Liver (tissue), 9 donors: ENCODE data around the gene ACACA. TPM values are rescaled to one million over a fixed set of nuclear protein-coding genes. Genes with fewer than 3 reads are reported as not detected.

Experiments
- DNase-seq: peaks from one replicate; pipeline ENCODE4 v3.0.0-alpha.2; 2017; ENCODE audit warnings: low spot score
- H3K27ac ChIP-seq, 2 donors: one replicate each; pipeline ENCODE4 v1.7.0; 2013; ENCODE audit warnings: inconsistent platforms in 2 of 2, low read length in 2 of 2, control low read depth in 1 of 2, low read depth in 1 of 2, mild to moderate bottlenecking in 1 of 2
- H3K27me3 ChIP-seq, 4 donors: one replicate each; pipeline versions ENCODE4 v1.6.1 to v1.7.0; 2013; ENCODE audit warnings: low read length in 3 of 4, inconsistent platforms in 1 of 4, mild to moderate bottlenecking in 1 of 4, moderate library complexity in 1 of 4; ENCODE audit not compliant: control insufficient read depth in 4 of 4, insufficient read depth in 4 of 4
- H3K36me3 ChIP-seq, 4 donors: one replicate each; pipeline versions ENCODE4 v1.6.1 to v1.7.0; 2013; ENCODE audit warnings: low read length in 3 of 4, mild to moderate bottlenecking in 3 of 4, low read depth in 1 of 4, moderate library complexity in 1 of 4; ENCODE audit not compliant: control insufficient read depth in 4 of 4, insufficient read depth in 3 of 4
- H3K4me1 ChIP-seq, 4 donors: one replicate each; pipeline versions ENCODE4 v1.6.1 to v1.7.0; 2013; ENCODE audit warnings: low read length in 3 of 4, mild to moderate bottlenecking in 3 of 4, moderate library complexity in 1 of 4; ENCODE audit not compliant: control insufficient read depth in 4 of 4, insufficient read depth in 4 of 4
- H3K4me3 ChIP-seq, 3 donors: one replicate each; pipeline versions ENCODE4 v1.6.1 to v1.7.0; 2013; ENCODE audit warnings: low read length in 3 of 3, control low read depth in 1 of 3, low read depth in 1 of 3, mild to moderate bottlenecking in 1 of 3
- H3K9ac ChIP-seq, 2 donors: one replicate each; pipeline ENCODE4 v1.7.0; 2013; ENCODE audit warnings: low read length in 2 of 2, mild to moderate bottlenecking in 2 of 2, moderate library complexity in 2 of 2, control low read depth in 1 of 2, low read depth in 1 of 2
- H3K9me3 ChIP-seq, 4 donors: one replicate each; pipeline versions ENCODE4 v1.6.1 to v1.7.0; 2013; ENCODE audit warnings: low read length in 3 of 4; ENCODE audit not compliant: control insufficient read depth in 4 of 4
- CTCF ChIP-seq: fragments of 150-350 bp; IDR thresholded peaks from 2 replicates; pipeline ENCODE4 v1.5.1; 2017; ENCODE audit warnings: improper control_type of control experiment, low read depth, low read length; ENCODE audit not compliant: missing input control
- EGR1 ChIP-seq, 2 donors: IDR thresholded peaks; 2 replicates each; pipeline ENCODE4 v1.6.1; 2016 to 2018; ENCODE audit warnings: antibody characterized with exemption in 2 of 2, low read depth in 2 of 2
- FOXA1 ChIP-seq: IDR thresholded peaks from 2 replicates; pipeline ENCODE4 v1.6.1; 2016; ENCODE audit warnings: antibody characterized with exemption
- FOXA2 ChIP-seq: IDR thresholded peaks from 2 replicates; pipeline ENCODE4 v1.6.1; 2016; ENCODE audit warnings: antibody characterized with exemption
- GABPA ChIP-seq, 2 donors: IDR thresholded peaks in 1 of 2; conservative IDR thresholded peaks in 1 of 2; 2 replicates each; pipeline ENCODE4 v1.6.1; 2016; ENCODE audit warnings: antibody characterized with exemption in 2 of 2, mild to moderate bottlenecking in 1 of 2, moderate library complexity in 1 of 2
- HNF4A ChIP-seq, 2 donors: conservative IDR thresholded peaks; 2 replicates each; pipeline ENCODE4 v1.6.1; 2016; ENCODE audit warnings: antibody characterized with exemption in 2 of 2, mild to moderate bottlenecking in 2 of 2
- HNF4G ChIP-seq: IDR thresholded peaks from 2 replicates; pipeline ENCODE4 v1.6.1; 2016; ENCODE audit warnings: antibody characterized with exemption
- JUND ChIP-seq, 2 donors: IDR thresholded peaks; 2 replicates each; pipeline ENCODE4 v1.6.1; 2016; ENCODE audit warnings: antibody characterized with exemption in 2 of 2
- MAX ChIP-seq: IDR thresholded peaks from 2 replicates; pipeline ENCODE4 v1.6.1; 2016; ENCODE audit warnings: antibody characterized with exemption
- NR2F2 ChIP-seq: IDR thresholded peaks from 2 replicates; pipeline ENCODE4 v1.6.1; 2016; ENCODE audit warnings: antibody characterized with exemption
- RAD21 ChIP-seq, 2 donors: IDR thresholded peaks; 2 replicates each; pipeline ENCODE4 v1.6.1; 2016; ENCODE audit warnings: antibody characterized with exemption in 2 of 2, mild to moderate bottlenecking in 2 of 2
- RXRA ChIP-seq, 2 donors: IDR thresholded peaks; 2 replicates each; pipeline ENCODE4 v1.6.1; 2017 to 2018; ENCODE audit warnings: antibody characterized with exemption in 2 of 2, mild to moderate bottlenecking in 1 of 2
- SP1 ChIP-seq: IDR thresholded peaks from 2 replicates; pipeline ENCODE4 v1.6.1; 2018; ENCODE audit warnings: antibody characterized with exemption, mild to moderate bottlenecking
- TAF1 ChIP-seq: conservative IDR thresholded peaks from 2 replicates; pipeline ENCODE4 v1.6.1; 2016; ENCODE audit warnings: antibody characterized with exemption, mild to moderate bottlenecking
- YY1 ChIP-seq: IDR thresholded peaks from 2 replicates; pipeline ENCODE4 v1.6.1; 2016; ENCODE audit warnings: antibody characterized with exemption, mild to moderate bottlenecking
- ZBTB33 ChIP-seq: IDR thresholded peaks from 2 replicates; pipeline ENCODE4 v1.6.1; 2016; ENCODE audit warnings: antibody characterized with exemption
- WGBS: extraction: QIAGEN DNeasy Blood & Tissue Kit; methylation state at CpG from one replicate; pipeline ENCODE4 v1.1.7; 2013; 5-methylcytosine and 5-hydroxymethylcytosine counted together
- polyA plus RNA-seq, 2 donors: library from polyadenylated mRNA; stranded (reverse) in 1 of 2; unstranded in 1 of 2; fragments of 200-250 nt in 1 of 2; fragments of >200 nt in 1 of 2; fragmentation: Nextera tagmentation in 1 of 2; extraction: Ambion mirVana in 1 of 2; gene quantifications; one replicate each; pipeline versions ENCODE4 v1.2.1 to v1.2.3, GENCODE V29; 2013 to 2015
- total RNA-seq, 2 donors: library from RNA; depleted of rRNA; stranded (reverse); fragments of >200 nt; gene quantifications; one replicate each; pipeline ENCODE4 v1.2.3, GENCODE V29; 2014
- TF ChIP-seq, protein P1 (sequence below): IDR thresholded peaks from 2 replicates; pipeline ENCODE4 v1.6.1; 2016; ENCODE audit warnings: antibody characterized with exemption, mild to moderate bottlenecking
- TF ChIP-seq, protein P2 (sequence below): IDR thresholded peaks from 2 replicates; pipeline ENCODE4 v1.6.1; 2016; ENCODE audit warnings: antibody characterized with exemption
- donor health status: healthy.
- donor health status: healthy.
- donor health status: healthy.
- donor health status: healthy.
- donor health status: healthy.

ACACA gene
- total and polyA plus RNA-seq, 4 donors: 14.8 to 49.5 (median 31.2) TPM

GRCh38 chr17:37148156-37148555, 258.5 kb downstream of the ACACA start:
- Histone ChIP-seq H3K27me3 (no peaks in the 10 kb centered on the region), H3K27ac (no peak overlapping the region), H3K9me3 (no peaks in the 10 kb centered on the region), H3K9ac (no peak overlapping the region), H3K4me1 (peaks cover 4 to 18% (median 17%) of the 10 kb centered on the region in 4 donors), H3K36me3 (peaks cover 0 to 12% (median 6%) of the 10 kb centered on the region in 4 donors), H3K4me3 (no peak overlapping the region)
- WGBS: 51% methylated on average over 2 of the region's 2 CpGs
- TF ChIP-seq, protein P1, sequence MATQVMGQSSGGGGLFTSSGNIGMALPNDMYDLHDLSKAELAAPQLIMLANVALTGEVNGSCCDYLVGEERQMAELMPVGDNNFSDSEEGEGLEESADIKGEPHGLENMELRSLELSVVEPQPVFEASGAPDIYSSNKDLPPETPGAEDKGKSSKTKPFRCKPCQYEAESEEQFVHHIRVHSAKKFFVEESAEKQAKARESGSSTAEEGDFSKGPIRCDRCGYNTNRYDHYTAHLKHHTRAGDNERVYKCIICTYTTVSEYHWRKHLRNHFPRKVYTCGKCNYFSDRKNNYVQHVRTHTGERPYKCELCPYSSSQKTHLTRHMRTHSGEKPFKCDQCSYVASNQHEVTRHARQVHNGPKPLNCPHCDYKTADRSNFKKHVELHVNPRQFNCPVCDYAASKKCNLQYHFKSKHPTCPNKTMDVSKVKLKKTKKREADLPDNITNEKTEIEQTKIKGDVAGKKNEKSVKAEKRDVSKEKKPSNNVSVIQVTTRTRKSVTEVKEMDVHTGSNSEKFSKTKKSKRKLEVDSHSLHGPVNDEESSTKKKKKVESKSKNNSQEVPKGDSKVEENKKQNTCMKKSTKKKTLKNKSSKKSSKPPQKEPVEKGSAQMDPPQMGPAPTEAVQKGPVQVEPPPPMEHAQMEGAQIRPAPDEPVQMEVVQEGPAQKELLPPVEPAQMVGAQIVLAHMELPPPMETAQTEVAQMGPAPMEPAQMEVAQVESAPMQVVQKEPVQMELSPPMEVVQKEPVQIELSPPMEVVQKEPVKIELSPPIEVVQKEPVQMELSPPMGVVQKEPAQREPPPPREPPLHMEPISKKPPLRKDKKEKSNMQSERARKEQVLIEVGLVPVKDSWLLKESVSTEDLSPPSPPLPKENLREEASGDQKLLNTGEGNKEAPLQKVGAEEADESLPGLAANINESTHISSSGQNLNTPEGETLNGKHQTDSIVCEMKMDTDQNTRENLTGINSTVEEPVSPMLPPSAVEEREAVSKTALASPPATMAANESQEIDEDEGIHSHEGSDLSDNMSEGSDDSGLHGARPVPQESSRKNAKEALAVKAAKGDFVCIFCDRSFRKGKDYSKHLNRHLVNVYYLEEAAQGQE: no peak
- peak in 1 of 2 donors; percentile 25 for TF ChIP-seq JUND (IDR thresholded peaks at IDR 0.05)
- peak in 1 of 2 donors; percentile 46 for TF ChIP-seq RXRA (IDR thresholded peaks at IDR 0.05)
- TF ChIP-seq HNF4A (conservative IDR thresholded peaks at IDR 0.05): peak in 1 of 2 donors; percentile 44
- peak in 1 of 2 donors; percentile 15 for TF ChIP-seq RAD21 (IDR thresholded peaks at IDR 0.05)
- TF ChIP-seq, protein P2, sequence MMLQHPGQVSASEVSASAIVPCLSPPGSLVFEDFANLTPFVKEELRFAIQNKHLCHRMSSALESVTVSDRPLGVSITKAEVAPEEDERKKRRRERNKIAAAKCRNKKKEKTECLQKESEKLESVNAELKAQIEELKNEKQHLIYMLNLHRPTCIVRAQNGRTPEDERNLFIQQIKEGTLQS: no peak
- no peak for DNase-seq

- Histone ChIP-seq H3K9me3 (no peaks in the 10 kb centered on the region), H3K4me3 (no peak overlapping the region), H3K27me3 (no peaks in the 10 kb centered on the region), H3K9ac (no peak overlapping the region), H3K27ac (peak overlapping the region in 1 of 2 donors; percentile 40), H3K4me1 (peaks cover 4 to 18% (median 17%) of the 10 kb centered on the region in 4 donors), H3K36me3 (peaks cover 0 to 12% (median 4%) of the 10 kb centered on the region in 4 donors)
- WGBS: 43% methylated on average over 4 of the region's 4 CpGs
- DNase-seq: no peak
- TF ChIP-seq MAX: peak; percentile 48
- TF ChIP-seq CTCF: no peak
- peak; percentile 34 for TF ChIP-seq YY1
- no peak for TF ChIP-seq NR2F2
- TF ChIP-seq EGR1 (IDR thresholded peaks at IDR 0.05; ENCODE audit: low read depth in 2 of 2): no peak
- peak; percentile 67 to 69 for TF ChIP-seq RXRA (IDR thresholded peaks at IDR 0.05)
- no peak for TF ChIP-seq GABPA (IDR thresholded peaks at IDR 0.05 in 1 of 2, conservative IDR thresholded peaks at IDR 0.05 in 1 of 2)
- TF ChIP-seq RAD21 (IDR thresholded peaks at IDR 0.05): peak in 1 of 2 donors; percentile 35
- TF ChIP-seq, protein P1: no peak
- TF ChIP-seq FOXA1: peak; percentile 79
- peak; percentile 51 for TF ChIP-seq ZBTB33
- TF ChIP-seq SP1: peak; percentile 73
- TF ChIP-seq HNF4A (conservative IDR thresholded peaks at IDR 0.05): peak; percentile 81 to 82
- TF ChIP-seq, protein P2: no peak
- peak; percentile 34 for TF ChIP-seq HNF4G
- peak; percentile 84 for TF ChIP-seq FOXA2
- TF ChIP-seq TAF1: no peak
- TF ChIP-seq JUND (IDR thresholded peaks at IDR 0.05): peak in 1 of 2 donors; percentile 13
Measured at GRCh38 chr17:37147301-37147812, 259.3 kb downstream of the ACACA start.
